Measurements from ENCODE around the gene KCNMB2.
"Not testable (repeated sequence)": the region's sequence is repeated elsewhere in the genome, so short reads cannot be mapped to it uniquely, and the experiment has no call there.

GRCh38 chr3:178745861-178746655 is 209.8 kb downstream of the KCNMB2 start:
- not testable (repeated sequence) for TF ChIP-seq CTCF (IDR thresholded peaks at IDR 0.05); ZFX (IDR thresholded peaks at IDR 0.05; ENCODE audit: borderline replicate concordance)

Measured in 22Rv1 (cell line).